Loucy (cell line): ENCODE results near the gene UNC5A.

Source experiments
- EZH2phosphoT487 ChIP-seq: fragments of 200-600 bp; IDR thresholded peaks from 2 replicates; pipeline ENCODE4 v1.6.1; 2018; ENCODE audit warnings: antibody characterized with exemption, mild to moderate bottlenecking, moderate library complexity, borderline replicate concordance
- TF ChIP-seq, protein P1 (sequence below): fragments of 200-600 bp; sonication (generic); conservative IDR thresholded peaks from 2 replicates; pipeline ENCODE4 v1.5.1; 2014; ENCODE audit warnings: mild to moderate bottlenecking, antibody characterized with exemption, low read length

DNA sequence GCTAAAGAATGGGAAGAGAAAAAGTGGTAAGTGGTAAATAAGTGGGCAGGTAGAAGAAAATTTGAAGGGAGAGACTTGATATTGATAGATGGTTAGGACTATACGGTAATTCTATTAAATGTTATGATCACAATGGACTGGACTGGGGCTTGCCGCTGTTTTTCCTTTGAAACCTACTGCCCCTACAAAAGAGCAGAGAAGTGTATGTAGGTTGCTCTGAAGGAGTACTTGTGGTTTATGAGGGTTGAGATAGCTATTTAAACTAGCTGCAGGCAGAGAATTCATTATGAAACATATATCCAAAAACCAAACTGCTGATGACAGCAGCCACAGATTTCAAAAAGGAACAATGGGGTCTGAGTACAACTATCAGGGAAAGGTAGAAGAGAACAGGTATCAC is 105.5 kb downstream of the UNC5A start:
- TF ChIP-seq, protein P1, sequence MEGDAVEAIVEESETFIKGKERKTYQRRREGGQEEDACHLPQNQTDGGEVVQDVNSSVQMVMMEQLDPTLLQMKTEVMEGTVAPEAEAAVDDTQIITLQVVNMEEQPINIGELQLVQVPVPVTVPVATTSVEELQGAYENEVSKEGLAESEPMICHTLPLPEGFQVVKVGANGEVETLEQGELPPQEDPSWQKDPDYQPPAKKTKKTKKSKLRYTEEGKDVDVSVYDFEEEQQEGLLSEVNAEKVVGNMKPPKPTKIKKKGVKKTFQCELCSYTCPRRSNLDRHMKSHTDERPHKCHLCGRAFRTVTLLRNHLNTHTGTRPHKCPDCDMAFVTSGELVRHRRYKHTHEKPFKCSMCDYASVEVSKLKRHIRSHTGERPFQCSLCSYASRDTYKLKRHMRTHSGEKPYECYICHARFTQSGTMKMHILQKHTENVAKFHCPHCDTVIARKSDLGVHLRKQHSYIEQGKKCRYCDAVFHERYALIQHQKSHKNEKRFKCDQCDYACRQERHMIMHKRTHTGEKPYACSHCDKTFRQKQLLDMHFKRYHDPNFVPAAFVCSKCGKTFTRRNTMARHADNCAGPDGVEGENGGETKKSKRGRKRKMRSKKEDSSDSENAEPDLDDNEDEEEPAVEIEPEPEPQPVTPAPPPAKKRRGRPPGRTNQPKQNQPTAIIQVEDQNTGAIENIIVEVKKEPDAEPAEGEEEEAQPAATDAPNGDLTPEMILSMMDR: no peak
- no peak for TF ChIP-seq EZH2phosphoT487
